HG03039 (cell line): ENCODE measurements around the gene TPO.
"Not testable (repeated sequence)": the region's sequence is repeated elsewhere in the genome, so short reads cannot be mapped to it uniquely, and the experiment has no call there.

Source experiments
- ATAC-seq: cut with Tn5 transposase; IDR thresholded peaks from one replicate; pipeline ENCODE4 v1.9.1; 2021; ENCODE audit warnings: mild to moderate bottlenecking, moderate library complexity; ENCODE audit not compliant: unreplicated experiment

TPO gene

DNA sequence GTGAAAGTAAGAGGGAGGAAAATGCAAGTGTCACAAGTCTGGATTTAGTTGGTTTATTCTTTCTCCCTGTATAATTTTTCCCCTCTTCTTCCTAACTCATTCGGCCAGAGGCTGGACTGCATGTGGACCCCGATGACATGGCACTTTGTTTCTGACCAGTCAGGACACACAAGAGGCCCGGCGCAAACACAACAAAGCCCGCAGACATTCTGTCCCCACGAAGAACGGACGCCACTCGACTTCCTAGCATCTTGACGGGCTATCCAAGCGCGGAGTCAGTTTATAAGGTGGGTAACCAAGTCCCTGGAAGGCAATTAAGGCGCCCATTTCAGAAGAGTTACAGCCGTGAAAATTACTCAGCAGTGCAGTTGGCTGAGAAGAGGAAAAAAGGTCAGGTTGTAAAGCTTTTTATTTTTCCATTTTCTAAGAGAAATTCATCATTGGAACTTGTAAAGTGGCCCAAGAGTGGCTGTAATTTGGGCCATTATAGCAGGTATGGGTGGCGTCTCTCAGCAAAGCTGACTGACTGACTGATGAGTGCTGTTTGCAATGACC, at the start of gene TPO:
TPO (plus strand) TSS at position 308 of the 555 bp plus-strand sequence. CDS start 946 bp downstream, outside the sequence.
- ATAC-seq: no peak

GRCh38 chr2:1366546-1367134, 46.6 kb upstream of the TPO start:
- no peak for ATAC-seq

DNA sequence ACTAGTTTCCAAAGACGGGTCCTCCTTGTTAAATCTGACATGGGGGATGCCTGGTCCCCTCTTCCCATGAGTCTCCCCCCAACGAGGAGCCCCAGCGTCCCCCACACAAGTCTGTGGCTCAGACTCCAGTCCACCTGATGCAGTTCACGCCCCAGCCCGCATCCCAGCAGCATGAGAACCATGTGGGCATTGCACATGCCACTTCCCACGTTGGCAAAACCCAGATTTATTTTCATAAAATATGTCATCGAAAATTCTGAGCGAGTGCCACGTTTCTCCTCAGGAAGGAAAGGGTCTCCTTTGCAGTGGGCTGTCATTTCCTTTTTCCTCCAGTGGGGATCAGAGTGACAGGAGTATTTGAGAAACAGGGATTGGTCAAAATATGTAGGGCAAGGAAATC, 45.7 kb upstream of the TPO start:
- ATAC-seq: no peak

GRCh38 chr2:1369905-1370304, 43.4 kb upstream of the TPO start:
- ATAC-seq: no peak

DNA sequence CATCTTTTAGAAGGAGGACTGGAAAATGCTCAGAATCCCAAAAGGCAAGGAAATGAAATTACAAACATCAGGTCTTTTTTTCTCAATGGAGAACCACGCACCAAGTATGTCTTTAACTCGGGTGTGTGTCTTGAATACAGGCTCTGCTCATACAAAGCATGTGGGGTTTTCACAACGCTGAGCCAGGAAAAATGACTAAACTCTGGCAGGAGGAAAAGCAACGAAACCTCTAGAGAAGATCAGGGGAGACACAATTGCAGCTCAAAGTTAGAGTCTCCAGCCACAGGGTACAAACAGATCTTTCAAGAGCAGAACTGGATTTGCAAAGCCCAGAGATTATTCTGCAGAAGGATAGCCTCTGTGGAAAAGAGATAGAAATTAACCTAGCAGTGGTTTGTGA, 42.8 kb upstream of the TPO start:
- no peak for ATAC-seq

DNA sequence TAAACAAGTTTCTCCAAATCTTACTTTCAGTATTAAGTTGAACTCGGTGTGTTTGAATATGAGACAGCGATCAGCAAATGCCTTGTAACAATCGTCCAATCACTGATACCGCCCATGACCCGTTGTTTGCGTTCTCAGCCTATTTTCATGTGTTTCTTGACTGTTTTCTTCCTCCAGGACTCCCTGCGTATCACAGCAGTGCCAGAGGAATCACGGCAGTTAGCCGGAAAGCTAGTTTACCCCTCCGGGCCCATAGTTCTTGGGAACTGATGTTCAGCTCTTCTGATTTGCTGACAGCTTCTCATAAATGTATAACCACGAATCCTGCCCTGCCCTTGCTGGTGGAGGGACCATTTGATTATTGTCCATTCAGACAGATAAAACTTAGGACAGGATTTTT, 42.2 kb upstream of the TPO start:
- ATAC-seq: no peak

GRCh38 chr2:1373830-1374229, 39.4 kb upstream of the TPO start:
- no peak for ATAC-seq

DNA sequence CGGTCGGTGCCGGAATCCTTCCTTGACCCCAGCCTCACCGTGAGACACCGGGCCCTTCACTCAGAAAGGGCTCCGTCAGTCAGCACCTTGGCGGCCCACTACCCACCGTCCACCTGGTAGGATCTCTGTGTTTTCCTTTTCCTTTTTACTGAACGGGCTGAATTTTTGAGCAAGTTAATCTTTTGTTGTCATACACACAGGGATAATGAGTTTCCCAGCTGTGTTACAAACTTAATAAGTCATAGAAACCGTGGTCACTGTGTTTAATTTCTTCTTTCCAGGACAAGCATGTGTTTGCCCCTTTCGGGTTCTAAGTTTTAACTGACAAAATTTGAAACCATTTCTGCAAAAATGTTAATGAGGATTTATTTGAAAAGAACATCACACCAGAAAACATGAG, 39.0 kb upstream of the TPO start:
- no peak for ATAC-seq

- ATAC-seq: no peak
Measured at GRCh38 chr2:1375794-1376193, 37.5 kb upstream of the TPO start.

- no peak for ATAC-seq
Measured at GRCh38 chr2:1377473-1377872, 35.8 kb upstream of the TPO start.

- ATAC-seq: no peak
Measured at GRCh38 chr2:1378456-1379150, 34.7 kb upstream of the TPO start.

DNA sequence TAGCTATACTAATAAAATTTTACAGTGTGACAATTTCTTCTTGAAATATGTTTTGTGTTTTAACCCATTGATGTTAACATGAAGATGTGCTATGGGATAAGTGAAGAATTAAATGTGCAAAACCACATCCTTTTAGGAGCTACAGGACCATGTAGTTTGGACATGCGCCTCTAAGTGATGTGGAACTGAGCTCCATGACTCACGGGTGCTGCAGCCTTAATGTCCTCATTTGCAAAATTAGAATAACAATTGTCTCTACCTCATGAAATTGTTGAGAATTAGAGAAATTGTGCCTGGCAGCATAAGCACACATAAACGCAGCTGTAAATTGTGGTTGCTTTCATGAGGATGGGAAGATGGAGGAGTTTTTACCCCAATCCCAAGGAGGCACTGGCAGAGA, 31.6 kb upstream of the TPO start:
- ATAC-seq: no peak

DNA sequence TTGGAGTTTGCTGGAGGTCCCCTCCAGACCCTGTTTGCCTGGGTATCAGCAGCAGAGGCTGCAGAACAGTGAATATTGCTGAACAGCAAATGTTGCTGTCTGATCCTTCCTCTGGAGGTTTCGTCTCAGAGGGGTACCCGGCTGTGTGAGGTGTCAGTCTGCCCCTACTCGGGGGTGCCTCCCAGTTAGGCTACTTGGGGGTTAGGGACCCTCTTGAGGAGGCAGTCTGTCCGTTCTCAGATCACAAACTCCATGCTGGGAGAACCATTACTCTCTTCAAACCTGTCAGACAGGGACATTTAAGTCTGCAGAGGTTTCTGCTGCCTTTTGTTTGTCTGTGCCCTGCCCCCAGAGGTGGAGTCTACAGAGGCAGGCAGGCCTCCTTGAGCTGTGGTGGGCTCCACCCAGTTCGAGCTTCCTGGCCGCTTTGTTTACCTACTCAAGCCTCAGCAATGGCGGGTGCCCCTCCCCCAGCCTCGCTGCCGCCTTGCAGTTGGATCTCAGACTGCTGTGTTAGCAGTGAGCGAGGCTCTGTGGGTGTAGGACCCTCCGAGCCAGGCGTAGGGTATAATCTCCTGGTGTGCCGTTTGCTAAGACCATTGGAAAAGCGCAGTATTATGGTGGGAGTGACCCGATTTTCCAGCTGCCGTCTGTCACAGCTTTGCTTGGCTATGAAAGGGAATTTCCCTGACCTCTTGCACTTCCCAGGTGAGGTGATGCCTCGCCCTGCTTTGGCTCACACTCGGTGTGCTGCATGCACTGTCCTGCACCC, 25.1 kb upstream of the TPO start:
- ATAC-seq: not testable (repeated sequence)

DNA sequence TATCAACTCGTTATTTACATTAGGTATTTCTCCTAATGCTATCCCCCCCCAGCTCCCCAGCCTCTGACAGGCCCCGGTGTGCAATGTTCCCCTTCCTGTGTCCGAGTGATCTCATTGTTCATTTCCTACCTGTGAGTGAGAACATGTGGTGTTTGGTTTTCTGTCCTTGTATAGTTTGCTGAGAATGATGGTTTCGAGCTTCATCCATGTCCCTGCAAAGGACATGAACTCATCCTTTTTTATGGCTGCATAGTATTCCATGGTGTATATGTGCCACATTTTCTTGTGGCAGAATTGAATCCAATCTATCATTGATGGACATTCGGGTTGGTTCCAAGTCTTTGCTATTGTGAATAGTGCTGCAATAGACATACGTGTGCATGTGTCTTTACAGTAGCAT, 23.1 kb upstream of the TPO start:
- not testable (repeated sequence) for ATAC-seq

GRCh38 chr2:1393321-1393720, 19.9 kb upstream of the TPO start:
- no peak for ATAC-seq

GRCh38 chr2:1394709-1395408, 18.4 kb upstream of the TPO start:
- ATAC-seq: no peak

DNA sequence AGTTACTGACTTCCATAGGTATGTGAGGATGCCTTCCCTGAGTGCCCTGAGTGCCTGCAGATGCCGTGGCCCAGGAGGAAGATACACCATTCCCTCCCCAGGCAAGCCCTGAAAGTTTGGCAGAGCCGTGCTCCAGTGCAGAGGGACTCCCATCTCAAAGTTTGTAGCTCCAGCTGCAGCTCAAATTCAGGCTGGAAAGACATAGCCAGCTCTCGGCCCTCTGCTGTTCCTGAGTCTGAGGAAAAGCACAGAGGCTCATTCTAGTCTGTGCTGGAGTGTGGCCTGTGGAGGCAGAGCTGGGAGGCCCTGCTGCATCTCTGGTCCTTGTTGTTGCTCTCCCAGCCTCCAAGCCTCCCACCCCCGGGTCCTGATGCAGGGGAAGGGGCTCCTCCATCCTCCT, 15.9 kb upstream of the TPO start:
- no peak for ATAC-seq

DNA sequence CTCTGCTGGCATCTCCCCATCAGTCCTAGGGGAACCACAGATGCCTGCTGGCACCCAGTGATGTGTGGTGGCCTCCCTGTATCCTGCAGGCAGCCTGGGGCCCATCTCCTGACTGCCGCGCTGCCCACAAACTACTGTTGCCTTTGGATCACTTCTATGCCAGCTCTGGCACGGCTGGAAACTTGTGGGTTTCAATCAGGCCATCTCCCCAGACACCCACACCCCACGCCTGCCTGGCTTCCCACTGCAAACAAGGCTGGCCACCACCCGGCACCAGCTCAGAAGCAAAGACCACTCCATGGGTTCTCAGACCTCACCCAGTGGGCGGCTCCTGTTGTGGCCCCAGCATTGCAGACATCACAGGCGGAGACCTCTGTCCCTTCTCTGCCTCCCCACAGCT, 15.1 kb upstream of the TPO start:
- no peak for ATAC-seq

DNA sequence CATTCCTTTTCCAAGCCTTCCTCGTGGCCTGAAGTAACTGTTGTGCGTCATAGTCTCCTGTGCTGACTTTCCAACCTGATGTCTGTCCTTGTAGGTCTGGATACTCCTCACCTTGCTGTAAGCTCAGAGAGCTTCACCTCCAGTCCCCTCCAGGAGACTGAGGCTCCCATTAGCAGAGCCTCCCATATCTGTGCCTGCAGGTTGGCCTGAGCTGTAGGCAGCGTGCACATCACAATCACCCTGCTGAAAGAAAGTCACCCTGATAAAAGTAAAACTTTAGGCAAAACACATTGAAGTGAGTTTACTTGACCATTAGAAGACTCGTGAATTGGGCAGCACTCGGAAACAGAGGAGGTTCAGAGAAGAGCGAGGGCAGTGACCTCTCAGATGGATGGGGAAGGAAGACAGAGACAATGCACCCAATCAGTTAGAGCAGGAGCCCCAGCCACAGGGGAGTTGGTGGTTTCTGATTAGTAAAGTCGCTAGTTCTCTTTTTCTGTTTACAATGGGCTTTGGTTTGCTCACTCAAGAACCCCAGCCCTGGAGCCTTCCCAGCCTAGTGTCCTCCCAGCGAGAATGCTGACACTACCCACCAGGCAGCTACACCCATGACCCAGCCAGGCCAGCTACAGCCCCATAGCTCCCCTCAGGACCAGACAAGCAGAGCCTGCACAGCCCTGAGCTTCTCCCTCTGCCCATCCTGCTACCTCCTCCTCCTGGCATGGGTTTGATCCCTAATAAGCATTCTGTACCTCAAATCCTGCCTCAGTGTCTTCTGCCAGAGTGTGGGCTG, 12.1 kb upstream of the TPO start:
- ATAC-seq: no peak

DNA sequence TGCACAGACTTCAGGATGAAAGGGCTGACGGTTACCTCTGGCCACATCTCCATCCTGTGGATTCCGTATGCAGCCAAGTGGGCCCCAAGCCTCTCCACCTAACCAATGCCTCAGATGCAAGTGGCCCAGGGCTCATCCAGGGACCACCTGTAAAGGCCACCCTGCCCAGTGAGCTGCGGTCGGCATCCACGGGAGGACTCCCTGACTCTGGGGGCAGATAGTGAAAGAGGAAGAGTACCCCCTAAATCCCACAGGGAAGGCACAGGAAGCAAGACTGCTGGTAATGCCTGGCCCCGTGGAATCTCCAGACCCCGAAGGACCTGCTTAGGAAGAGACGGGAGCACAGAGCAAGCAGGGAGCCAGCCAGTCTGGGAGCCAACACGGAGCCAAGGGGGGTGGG, 11.2 kb upstream of the TPO start:
- ATAC-seq: no peak
